ENCODE measurements around the gene CFAP54. TPM values are rescaled to one million over a fixed set of nuclear protein-coding genes. Genes with fewer than 3 reads are reported as not detected.

Gene CFAP54
- total and polyA plus RNA-seq, 2 of the 4 experiments (the other 2 are of a cell fraction) = 0.18 to 0.41 TPM

- Histone ChIP-seq H2AK5ac (ENCODE audit: low read depth, low read length) (no peak overlapping the region; the same call in 1 of the 2 replicates), H4K91ac (ENCODE audit: insufficient read depth, low read depth, low read length) (peak overlapping the region; percentile 34; the same call in 1 of the 2 replicates), H4K5ac (ENCODE audit: low read depth, low read length) (peak overlapping the region; percentile 31; the same call in 1 of the 2 replicates), H3K9me1 (ENCODE audit: insufficient read depth, low read length) (peaks cover 4% of the 10 kb centered on the region; the same call in 1 of the 2 replicates), H2AFZ (replicated peaks; ENCODE audit: low read length, poor library complexity) (no peak overlapping the region), H2AK9ac (replicated peaks; ENCODE audit: low read depth, low read length, poor library complexity) (no peak overlapping the region), H3K18ac (ENCODE audit: low read depth, low read length) (no peak overlapping the region; the same call in 1 of the 2 replicates), H2BK15ac (ENCODE audit: low read depth, low read length) (no peak overlapping the region; the same call in 2 of the 3 replicates), H3K9me3 (ENCODE audit: control insufficient read depth, insufficient read depth, low read length) (no peaks in the 10 kb centered on the region), H3K4me3 (ENCODE audit: insufficient read depth, low read depth, low read length) (no peak overlapping the region), H3K56ac (ENCODE audit: extremely low read depth, insufficient read depth, low read length) (no peak overlapping the region), H3K23ac (ENCODE audit: low read depth, low read length) (no peak overlapping the region), H3K27me3 (ENCODE audit: control insufficient read depth, insufficient read depth, low read length) (no peaks in the 10 kb centered on the region), H3K4ac (ENCODE audit: low read depth, low read length) (no peak overlapping the region), H2BK20ac (ENCODE audit: low read depth, low read length) (no peak overlapping the region), H4K8ac (ENCODE audit: low read depth in 2 of 2, low read length in 2 of 2) (peak overlapping the region in 1 of 2 experiments; percentile 4; a peak in 1 of 4 replicates), H3K79me1 (ENCODE audit: low read depth in 1 of 2, low read length in 2 of 2) (no peaks in the 10 kb centered on the region), H2BK5ac (ENCODE audit: low read depth, low read length, poor library complexity, severe bottlenecking) (no peak overlapping the region), H3K36me3 (ENCODE audit: control insufficient read depth, insufficient read depth, low read length) (no peaks in the 10 kb centered on the region), H2BK120ac (ENCODE audit: low read depth, low read length) (0 out of 2 replicates have a peak overlapping the region, but pooled peaks have one; percentile 10), H3K9ac (ENCODE audit: low read depth, low read length) (no peak overlapping the region), H3K4me1 (ENCODE audit: control insufficient read depth, insufficient read depth, low read length) (peaks cover 14% of the 10 kb centered on the region), H4K20me1 (ENCODE audit: insufficient read depth, low read length) (no peaks in the 10 kb centered on the region), H3K27ac (ENCODE audit: insufficient read depth, low read length) (no peak overlapping the region), H3K14ac (replicated peaks; ENCODE audit: low read depth, low read length) (no peak overlapping the region), H3K4me2 (ENCODE audit: low read depth, low read length) (no peak overlapping the region)
- DNase-seq (no peak), ATAC-seq (ENCODE audit: low read depth) (no peak)
- ChIA-PET CTCF (interaction anchor here (0.7 kb wide), 1 partner anchor 29 kb away, joined by 3 read pairs; no protein-coding TSS in a partner anchor), POLR2A (ENCODE audit: unreplicated experiment) (no interaction called here)
- in situ Hi-C loops (cut with MboI; ENCODE audit: low sequenced_read_pairs) = no loop called here
- 83% methylated on average over 2 of the region's 3 CpGs; no CpG with 5 or more reads in 1 of the 2 experiments for WGBS, 2 experiments (ENCODE audit: extremely low coverage in 2 of 2, insufficient read length in 1 of 2)
- intact Hi-C loops (cut with micrococcal nuclease) = no loop called here
- no TSS peak for BruUV-seq (replicated peaks)
- TF ChIP-seq SMC3 (IDR thresholded peaks at IDR 0.05; ENCODE audit: low read depth, low read length) (no peak), BHLHE40 (IDR thresholded peaks at IDR 0.05; ENCODE audit: low read depth, low read length) (no peak), USF2 (IDR thresholded peaks at IDR 0.05; ENCODE audit: low read depth, low read length) (no peak), POLR2A (IDR thresholded peaks at IDR 0.05; ENCODE audit: low read depth, low read length) (no peak), CHD1 (IDR thresholded peaks at IDR 0.05; ENCODE audit: low read depth, low read length) (no peak), MAFK (IDR thresholded peaks at IDR 0.05; ENCODE audit: low read depth, low read length) (no peak), RCOR1 (IDR thresholded peaks at IDR 0.05; ENCODE audit: insufficient replicate concordance, low read length) (no peak), MXI1 (IDR thresholded peaks at IDR 0.05; ENCODE audit: borderline replicate concordance, low read depth, low read length) (no peak), FOS (IDR thresholded peaks at IDR 0.05; ENCODE audit: low read depth, low read length) (no peak)
- dilution Hi-C loops (cut with HindIII; ENCODE audit: low sequenced_read_pairs, unreplicated experiment) = no loop called here
Measured at GRCh38 chr12:96442906-96443305, 46.5 kb upstream of the CFAP54 start.

All from IMR-90 (cell line).